GM18511 (cell line): ENCODE data around the gene NELFCD.
A peak's percentile ranks its signal among the peaks of the same experiment; 100 is the strongest.
"Not testable (repeated sequence)": the region's sequence is repeated elsewhere in the genome, so short reads cannot be mapped to it uniquely, and the experiment has no call there.

Experiments
- ATAC-seq: cut with Tn5 transposase; IDR thresholded peaks from one replicate; pipeline ENCODE4 v1.9.1; 2021; ENCODE audit warnings: mild to moderate bottlenecking, moderate library complexity; ENCODE audit not compliant: unreplicated experiment

NELFCD gene

DNA sequence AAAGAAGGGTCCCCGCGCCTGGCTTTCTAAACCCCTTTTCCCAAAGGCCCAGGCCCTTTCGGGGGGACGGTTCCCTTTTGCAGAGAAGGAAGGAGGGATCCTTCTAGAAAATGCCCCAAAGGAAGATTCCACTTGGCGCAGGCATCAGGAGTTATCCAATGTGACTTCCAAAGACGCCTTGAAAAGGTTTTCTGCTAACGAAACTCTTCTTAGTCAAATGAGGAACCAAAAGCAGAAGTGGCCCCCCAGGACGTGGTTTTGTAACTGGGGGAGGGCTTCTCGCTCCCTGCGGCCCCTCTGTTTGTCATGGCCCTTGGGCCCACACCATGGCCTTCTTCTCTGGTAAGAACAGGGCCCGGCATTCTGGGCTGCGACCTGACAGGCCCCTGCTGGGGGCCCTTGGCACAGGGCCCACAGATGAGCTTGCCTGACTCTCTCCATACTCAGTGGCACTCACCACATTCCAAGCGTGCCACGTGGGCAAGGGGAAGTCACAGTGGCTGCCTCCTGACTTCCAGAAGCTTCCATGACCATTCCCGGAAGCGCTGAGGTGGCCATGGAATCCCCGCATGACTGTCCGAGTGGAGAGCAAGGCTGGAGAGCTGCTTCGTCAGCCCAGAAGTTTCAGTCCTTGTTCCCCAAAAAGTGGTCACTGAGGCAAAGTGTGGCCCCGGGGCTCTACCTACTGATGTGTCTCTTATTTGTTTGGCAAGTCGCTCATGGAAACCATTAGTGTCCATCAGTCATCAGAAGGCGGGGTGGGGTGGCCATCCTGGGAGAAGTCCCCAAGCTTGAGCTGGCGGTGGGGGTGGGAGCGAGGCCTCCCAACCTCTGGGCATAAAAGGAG is 26.8 kb downstream of the NELFCD start:
- peak; percentile 46 for ATAC-seq

DNA sequence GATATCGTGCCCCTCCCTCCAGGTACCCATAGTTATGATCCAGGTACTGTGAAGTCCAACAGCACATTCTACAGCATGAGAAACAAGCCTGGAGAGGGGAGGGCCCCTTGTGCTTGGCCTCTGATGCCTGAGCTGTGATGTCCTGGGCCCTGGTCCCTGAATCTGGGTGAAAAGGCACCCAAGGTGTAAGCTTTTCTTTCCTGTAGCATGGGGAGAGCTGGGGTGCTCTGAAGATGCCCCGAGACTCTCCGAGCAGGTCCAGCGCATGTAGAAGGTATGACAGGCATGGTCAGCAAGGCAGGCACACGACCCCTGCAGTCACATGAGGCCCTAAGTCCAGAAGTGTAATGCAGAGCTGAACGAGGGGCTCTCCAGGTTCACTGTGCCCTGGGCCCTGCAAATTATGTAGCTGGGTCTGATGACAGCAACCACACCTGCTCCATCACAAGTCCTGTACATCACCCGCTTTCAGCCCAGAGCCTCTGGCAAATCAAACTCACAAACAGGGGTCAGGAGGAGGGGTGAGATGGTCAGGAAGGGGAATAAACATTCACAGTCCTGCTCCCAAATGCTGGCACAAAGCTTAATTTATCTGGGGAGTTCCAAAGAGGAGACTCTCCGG is 27.8 kb downstream of the NELFCD start:
- ATAC-seq, result no peak

DNA sequence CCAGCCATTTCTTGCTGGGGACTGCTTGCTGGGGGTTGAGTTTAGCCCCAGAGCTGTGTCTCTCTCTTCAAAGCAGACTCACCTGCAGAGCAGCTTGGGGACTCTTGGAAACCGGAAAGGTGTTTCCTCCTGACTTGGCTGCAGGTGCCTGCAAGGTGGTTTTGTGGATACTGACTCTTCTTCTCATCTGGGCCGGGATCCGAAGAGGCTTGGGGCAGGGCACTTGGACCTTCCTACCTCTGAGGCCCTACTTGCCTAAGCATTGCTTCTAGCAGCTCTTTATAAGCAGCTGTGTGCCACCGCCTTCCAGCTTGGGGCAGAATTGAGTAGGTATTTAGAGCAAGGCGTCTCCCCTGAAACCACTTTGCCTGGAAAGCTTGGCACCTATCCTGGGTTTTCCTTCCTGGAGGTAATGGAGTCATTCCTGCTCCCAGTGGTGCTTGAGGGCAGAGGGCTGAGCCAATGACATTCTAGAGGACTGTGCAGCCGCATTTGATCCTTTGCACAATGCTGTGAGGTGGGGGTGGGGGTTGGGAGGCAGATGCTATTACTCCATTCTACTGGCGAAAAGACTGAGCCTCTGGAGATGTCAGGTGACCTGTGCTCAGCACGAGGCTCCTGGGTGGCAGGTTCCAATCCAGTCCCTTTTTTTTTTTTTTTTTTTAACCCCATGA is 29.4 kb downstream of the NELFCD start:
- ATAC-seq, result no peak

DNA sequence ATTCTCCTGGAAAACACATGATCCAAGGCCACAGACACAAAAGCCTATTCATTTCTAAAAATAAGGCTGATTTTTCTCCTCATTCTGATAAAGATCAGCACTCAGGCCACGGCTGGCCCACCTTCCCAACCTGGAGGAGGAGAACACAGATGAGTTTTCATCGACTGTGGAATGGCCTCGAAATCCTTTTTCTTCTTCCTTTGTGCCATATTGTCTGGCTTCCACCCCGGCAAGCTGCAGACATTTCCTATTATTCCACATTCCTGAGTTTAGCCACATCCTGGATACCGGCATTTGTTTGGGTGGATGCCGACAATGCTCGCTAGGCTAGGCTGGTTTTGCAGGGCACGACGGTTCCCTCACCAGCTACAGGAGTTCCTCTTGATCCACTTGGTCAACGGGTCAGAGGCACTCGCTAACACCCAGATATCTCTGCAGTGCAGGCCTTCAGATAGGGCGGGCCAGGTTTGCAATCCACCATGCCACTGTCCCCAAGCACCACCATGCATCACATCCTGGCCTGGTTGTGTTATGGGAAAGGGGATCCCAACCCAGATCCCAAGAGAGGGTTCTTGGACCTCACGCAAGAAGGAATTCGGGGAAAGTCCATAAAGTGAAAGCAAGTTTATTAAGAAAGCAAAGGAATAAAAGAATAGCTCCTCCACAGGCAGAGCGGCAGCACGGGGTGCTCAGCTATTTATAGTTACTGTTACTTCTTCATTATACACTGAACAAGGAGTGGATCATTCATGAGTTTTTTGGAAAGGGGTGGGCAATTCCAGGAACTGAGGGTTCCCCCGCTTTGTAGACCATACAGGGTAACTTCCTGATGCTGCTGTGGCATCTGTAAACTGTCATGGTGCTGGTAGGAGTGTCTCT is 30.2 kb downstream of the NELFCD start:
- ATAC-seq, result no peak

DNA sequence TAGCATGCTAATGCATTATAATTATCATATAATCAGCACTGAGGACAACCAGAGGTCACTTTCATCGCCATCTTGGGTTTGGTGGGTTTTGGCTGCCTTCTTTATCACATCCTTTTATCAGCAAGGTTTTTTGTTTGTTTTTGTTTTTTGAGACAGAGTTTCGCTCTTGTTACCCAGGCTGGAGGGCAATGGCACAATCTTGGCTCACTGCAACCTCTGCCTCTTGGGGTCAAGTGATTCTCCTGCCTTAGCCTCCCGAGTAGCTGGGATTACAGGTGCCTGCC is 30.8 kb downstream of the NELFCD start:
- not testable (repeated sequence) for ATAC-seq

DNA sequence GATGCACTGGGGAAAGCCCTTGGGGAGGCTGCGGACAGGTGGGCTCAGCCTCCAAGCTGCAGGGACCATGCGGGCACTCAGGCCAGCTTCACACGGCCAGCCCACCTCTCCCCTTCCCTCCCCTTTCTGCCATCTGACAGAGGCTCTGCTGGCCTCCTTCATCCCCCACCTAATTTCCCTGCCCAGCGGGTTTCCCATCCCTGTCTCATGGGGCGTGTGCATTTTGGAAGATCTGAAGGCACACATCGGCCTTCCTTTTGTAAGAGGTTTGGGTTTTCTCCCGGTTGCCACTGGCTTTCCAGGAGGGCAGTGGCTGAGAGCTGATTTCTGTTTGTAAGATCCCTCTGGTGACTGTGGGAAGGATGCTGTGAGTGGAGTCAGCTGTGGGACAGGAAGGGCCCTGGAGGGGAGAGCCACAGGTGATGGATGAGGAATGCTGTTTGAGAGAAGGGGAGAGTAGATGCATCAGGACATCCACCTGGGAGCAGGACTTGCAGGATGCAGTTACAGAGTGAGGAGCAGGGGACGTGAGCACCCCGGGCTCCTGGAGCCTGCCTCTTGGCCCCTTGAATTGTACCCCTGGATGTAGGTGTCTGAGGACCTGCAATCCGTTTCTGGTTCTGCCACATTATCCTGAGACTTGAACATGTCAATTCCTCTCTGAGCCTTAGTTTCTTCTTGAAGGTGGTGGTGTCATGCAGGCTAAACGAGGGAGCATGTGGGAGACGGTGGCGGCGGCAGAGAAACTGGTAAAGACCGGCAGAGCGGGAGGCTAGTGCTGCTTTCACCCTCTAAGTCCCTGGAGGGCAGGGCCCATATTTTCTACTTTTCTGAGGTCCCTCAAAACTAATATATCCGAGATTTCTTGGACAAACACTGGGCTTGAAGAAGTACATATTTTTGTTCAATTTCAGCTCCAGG is 32.2 kb downstream of the NELFCD start:
- ATAC-seq, result no peak

DNA sequence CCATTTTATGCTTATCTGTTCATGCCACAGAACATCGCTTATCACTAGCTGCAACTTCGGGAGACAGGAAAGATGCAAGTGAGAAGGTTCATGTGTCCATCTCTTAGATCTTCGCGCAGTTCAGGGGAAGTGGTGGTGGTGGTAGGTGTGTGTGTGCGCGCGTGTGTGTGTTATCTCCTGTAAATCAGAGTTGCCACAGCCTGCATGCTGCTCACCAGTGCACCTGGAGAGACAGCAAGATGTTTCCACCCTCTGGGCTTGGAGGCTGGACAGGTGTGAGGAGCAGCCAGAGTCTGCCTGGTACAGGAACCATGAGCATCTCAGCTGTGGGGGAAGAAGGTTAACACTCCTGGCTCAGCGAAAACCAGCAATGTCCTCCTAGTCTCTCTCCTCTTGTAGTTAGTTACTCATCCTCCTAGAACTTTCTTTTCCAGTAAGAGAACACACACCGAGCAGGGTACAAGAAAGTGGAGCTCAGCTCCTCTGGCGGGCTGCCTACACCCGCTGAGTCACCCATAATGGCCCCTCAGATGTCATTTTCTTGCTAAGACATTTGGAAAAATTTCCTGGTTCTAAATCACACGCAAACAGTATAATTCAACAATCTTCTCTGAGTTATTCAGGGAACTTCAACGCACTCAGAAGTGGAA is 33.0 kb downstream of the NELFCD start:
- ATAC-seq, result no peak

DNA sequence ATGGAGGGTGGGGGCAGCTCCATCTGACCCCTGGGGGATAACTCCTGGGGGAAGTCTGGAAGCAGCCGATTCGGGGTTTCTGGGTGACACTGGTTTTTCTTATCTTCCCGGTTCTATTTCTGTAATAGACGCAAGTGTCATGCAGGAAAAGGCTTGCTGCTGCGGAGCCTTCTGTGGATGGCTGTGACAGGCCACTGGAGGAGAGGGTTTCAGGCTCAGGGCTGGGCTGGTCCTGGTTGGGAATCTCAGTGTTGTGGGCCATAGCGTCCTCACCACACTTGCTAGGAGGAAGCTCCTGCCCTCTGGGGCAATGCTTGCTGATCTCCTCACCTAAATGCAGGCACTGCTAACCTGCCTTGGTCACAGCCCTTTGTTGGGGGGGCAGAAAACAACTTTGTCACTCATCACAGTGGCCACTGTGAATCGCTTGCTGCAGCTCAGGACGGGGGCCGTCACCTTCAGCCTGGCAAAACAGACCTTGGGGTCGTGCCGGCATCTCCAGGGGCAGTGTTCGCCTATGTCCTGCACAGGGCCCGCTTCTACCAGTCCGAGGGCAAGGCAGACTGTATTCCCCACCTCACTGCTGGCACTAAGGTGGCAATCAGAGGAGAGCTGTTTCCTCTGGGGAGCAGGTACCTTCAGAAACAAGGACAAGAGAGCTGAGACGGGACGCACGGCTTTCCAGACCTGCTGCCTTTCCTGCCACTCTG is 33.8 kb downstream of the NELFCD start:
- ATAC-seq, result no peak

DNA sequence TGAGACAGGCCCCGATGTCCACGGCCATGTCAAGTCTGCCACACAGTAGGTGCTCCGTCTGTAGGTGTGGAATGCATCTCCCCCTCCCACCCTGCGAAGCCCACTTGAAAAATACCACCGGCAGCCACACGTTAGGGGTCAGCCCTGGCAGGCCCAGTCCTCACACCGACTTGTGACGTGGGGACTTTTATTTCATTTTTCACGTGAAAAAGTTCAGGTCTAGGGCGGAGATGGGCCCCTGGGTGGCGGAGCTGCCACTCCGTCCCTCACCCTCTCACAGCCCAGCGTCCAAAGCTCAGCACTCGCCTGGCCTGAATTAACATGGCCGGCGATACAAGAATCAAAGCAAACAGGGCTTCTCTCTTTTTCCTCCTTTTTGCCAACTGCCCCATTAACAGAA is 34.4 kb downstream of the NELFCD start:
- ATAC-seq, result no peak

DNA sequence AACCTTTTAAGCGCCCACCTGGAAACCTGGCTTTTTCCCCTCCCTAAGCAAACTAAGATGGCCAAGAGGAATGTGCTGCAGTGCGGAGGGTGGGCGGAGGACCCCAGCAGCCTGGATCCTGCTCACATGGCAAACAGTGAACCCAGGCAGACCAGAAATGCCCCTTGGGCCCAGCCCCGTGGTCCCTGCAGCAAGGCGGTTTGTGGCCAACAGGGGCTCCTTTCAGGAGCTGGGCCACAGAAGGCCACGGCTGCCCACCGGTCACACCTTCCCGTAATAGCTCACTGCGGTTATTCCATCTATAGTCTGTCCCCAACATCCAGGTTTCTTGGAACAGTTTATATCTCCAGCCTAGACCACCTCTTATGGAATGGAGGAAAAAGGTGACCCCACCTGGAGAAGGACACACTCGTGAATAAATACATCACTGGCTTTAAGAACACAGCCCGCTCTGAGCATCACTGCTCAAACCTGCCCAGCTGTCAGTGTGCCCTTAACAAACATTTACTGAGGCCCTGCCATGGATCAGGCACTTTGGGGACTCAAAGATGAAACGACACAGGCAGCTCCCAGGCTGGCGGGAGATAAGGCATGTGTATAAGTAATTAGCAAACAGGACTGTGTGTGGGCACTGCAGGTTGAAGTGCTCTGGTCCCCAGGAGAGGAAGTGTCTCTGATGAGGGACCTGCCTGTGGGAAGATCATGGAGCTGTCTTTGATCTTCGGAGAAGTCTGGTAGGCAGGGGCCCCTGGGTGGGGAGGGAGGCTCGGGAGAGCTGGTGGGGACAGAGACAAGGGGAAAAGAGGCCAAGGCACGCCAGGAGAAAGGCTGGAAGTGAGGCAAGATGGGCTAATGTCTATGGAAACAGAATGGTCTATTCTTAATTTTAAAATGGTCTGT is 35.0 kb downstream of the NELFCD start:
- ATAC-seq, result no peak

DNA sequence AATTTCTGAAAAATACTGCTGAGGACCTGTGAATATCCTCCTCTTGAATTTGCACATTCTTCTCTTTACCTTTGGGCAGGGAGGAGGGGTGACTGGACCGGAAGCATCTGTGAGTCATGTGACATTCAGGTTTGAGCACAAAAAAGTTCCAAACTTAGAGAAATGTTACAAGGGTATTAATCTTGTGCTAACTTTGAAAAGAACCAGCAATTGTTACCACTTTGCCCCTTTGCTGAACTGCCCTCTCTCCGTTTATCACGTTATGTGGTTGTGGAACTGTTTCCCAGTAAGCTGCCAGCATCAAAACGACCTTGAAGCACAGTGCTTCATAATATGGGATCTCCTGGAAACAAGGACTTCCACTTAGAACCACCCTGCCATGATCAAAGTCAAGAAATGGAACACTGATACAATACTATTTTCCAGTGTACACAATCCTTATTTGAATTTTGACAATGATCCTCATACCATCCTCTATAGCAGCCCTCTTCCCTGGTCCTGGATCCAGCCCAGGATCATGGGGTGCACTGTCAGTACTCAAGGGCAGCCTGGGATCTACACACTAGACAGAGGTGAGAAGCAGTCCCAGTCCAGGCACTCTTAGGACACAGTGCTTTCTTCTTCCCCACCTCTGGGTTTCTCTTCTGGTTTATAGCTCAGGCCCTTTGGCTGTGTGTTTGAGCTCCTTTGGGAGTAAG is 35.9 kb downstream of the NELFCD start:
- ATAC-seq, result no peak

DNA sequence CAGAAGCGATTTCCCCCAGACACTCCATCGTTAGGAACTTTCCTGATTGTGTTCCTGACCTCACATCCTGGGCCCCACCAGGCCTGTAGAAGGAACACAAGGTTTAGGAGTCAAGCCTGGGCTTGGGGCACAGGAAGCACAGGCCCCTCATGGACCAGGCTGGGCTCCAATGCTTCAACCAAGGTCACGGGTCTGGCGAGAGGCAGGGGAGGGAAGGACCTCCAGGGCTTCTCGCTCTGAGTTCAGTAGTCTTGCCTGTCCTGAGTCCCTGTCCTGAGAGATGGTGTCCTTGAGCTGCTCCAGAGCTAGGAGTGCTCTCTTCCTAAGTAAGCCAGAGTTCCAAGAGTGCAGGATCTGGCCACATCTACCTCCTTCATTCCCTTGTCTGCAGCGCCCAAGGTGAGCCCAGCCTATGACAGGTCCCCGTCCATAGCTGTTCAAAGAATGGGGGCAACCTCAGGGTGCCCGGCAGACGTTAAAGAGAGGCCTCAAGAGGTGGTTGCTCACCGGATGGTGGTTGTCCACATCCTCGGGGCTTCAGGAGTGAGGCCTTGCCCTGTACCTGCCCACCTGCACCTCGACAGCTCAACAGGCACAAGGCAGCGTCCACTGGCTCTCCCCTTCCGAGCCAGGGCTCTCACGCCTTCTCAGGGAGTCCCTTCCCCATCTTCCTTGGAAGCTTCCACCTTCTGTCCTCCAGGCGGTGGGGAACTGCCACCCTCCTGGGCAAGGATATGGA is 36.6 kb downstream of the NELFCD start:
- no peak for ATAC-seq

DNA sequence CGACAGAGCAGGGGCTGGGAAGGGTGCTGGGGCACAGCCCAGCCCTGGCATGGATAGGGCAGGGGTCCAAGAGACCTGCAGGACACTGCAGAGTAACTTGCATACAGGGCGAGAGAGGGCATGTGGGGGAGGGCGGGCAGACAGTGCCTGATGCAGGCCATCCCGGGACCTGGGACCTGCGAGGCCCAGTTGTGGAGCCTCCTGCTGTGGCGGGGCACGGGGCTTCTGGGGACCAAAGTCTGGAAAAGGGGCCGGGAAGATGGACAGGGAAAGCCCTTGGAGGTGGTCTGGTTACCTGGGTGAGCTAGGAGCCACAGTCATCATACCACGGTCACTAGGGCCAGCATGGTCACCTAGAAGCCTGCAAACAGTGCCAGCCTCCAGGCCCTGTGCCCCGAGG is 37.8 kb downstream of the NELFCD start:
- ATAC-seq, result no peak

DNA sequence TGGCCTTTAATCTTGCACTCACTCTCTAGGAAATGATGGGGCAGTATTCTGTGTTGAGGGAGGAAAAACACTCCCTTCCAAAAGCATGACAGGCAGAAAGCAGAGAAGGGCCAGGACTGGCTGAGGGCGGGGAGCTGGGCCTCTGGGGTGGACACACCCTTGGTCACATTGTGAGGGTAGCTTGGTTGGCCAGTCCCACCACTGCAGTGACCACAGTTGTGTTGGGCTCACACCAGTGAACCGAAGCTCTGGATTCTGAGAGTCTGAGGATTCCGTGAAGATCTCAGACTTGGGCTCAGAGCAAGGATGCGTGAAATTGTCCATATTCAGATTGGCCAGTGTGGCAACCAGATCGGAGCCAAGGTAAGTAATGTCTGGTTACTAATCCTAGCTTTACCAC is 38.2 kb downstream of the NELFCD start, which contains the start of gene TUBB1:
TSS of gene TUBB1 (plus strand) at position 213 of the 400 bp plus-strand sequence. CDS start at position 307, 94 bp downstream.
- no peak for ATAC-seq

DNA sequence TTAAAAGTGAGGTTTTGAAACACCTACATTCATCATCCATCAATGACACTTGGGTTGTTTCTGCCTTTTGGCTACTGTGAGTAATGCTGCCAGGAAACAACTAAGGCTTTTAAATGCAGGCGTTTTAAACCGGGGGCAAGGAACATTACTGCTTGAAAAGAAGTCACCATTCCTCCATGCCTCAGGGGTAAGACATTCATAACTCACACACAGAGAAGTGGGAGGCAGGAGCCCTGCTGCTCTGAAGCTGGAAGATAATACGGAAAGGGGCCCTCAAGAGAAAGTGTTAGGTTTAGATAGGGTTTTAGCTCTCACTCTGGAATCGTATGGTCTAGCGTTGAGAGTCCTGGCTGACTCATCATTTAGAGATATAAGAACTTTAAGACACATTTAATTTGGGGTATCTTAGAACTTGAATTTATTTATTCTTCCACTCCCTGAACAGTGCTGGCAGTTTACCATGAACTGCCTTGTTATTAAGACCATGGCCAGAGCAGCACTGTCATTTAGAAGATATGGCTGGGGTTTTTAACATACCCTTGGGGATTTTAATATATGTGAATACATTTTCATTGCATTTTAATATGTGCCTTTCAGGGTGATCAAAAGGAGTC is 40.0 kb downstream of the NELFCD start:
- ATAC-seq, result no peak

DNA sequence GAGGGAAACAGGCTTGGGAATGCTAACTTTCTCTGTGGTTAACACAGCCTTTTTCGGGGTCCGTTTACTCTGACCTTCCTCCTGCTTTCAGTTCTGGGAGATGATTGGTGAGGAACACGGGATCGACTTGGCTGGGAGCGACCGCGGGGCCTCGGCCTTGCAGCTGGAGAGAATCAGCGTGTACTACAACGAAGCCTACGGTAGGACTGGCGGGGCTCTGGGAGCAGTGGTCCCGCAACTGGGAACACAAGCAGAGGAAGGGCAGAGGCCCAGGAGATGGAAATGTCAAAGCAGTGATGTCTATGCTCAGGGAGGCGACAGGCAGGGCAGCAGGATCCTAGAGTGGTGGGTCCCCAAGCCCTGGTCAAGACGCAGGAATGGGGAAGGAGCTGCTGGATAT is 41.7 kb downstream of the NELFCD start:
- no peak for ATAC-seq
